NB4 (cell line): ENCODE measurements around the gene MINDY4.

Experiments used
- DNase-seq: peaks from one replicate; pipeline ENCODE4 v3.0.0; 2010; ENCODE audit warnings: low read depth
- H3K4me3 ChIP-seq: one replicate; pipeline ENCODE4 v1.5.1; 2011; ENCODE audit warnings: mild to moderate bottlenecking, low read depth, low read length, moderate library complexity
- MAX ChIP-seq: IDR thresholded peaks from 2 replicates; pipeline ENCODE4 v1.6.1; 2011; ENCODE audit warnings: low read depth, low read length
- MYC ChIP-seq: IDR thresholded peaks from 2 replicates; pipeline ENCODE4 v1.6.1; 2011; ENCODE audit warnings: low read depth, low read length
- POLR2A ChIP-seq: IDR thresholded peaks from 2 replicates; pipeline ENCODE4 v1.6.1; 2011; ENCODE audit warnings: mild to moderate bottlenecking; ENCODE audit not compliant: insufficient read length; ENCODE audit errors: extremely low read depth
- TF ChIP-seq, protein P1 (sequence below): IDR thresholded peaks from one replicate; pipeline ENCODE4 v1.5.1; 2012; ENCODE audit warnings: low read depth, low read length

Gene MINDY4

GRCh38 chr7:30751696-30752273 lies 19.4 kb upstream of the MINDY4 start, which contains the start of gene INMT:
Gene INMT, plus strand, starts transcription at chr7:30752135. Its CDS starts 16 bp downstream, at chr7:30752151.
- DNase-seq: no peak
- H3K4me3 ChIP-seq: no peak within 1 kb of the TSS
- TF ChIP-seq, protein P1, sequence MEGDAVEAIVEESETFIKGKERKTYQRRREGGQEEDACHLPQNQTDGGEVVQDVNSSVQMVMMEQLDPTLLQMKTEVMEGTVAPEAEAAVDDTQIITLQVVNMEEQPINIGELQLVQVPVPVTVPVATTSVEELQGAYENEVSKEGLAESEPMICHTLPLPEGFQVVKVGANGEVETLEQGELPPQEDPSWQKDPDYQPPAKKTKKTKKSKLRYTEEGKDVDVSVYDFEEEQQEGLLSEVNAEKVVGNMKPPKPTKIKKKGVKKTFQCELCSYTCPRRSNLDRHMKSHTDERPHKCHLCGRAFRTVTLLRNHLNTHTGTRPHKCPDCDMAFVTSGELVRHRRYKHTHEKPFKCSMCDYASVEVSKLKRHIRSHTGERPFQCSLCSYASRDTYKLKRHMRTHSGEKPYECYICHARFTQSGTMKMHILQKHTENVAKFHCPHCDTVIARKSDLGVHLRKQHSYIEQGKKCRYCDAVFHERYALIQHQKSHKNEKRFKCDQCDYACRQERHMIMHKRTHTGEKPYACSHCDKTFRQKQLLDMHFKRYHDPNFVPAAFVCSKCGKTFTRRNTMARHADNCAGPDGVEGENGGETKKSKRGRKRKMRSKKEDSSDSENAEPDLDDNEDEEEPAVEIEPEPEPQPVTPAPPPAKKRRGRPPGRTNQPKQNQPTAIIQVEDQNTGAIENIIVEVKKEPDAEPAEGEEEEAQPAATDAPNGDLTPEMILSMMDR: no peak
- TF ChIP-seq MYC (no peak), MAX (no peak), POLR2A (no peak)

DNA sequence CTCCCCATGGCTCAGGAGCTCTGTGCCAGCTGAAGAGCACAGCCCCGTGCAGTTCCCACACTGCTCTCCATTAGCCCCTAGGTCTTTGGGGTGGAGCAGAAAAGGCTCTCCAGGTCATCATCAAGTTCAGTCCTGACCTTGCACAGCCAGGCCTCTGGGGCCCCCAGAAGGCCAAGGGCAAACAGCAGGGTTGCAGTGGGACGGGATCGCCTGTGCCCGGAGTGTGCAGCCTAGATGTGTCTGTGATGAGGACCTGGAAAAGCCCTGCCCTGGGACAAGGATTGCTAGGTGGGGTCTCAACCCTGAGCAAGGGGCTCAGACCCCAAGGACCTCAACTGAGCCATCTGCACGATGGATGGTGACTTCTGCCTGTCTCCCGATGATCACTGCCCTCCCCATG lies 18.7 kb upstream of the MINDY4 start:
- no peak for DNase-seq
- no peak overlapping the region for H3K4me3 ChIP-seq
- TF ChIP-seq, protein P1: no peak
- no peak for TF ChIP-seq POLR2A
- no peak for TF ChIP-seq MYC
- TF ChIP-seq MAX: no peak

GRCh38 chr7:30752979-30753378 lies 18.2 kb upstream of the MINDY4 start:
- TF ChIP-seq MAX (no peak), POLR2A (no peak), MYC (no peak)
- TF ChIP-seq, protein P1: no peak
- no peak overlapping the region for H3K4me3 ChIP-seq
- no peak for DNase-seq

DNA sequence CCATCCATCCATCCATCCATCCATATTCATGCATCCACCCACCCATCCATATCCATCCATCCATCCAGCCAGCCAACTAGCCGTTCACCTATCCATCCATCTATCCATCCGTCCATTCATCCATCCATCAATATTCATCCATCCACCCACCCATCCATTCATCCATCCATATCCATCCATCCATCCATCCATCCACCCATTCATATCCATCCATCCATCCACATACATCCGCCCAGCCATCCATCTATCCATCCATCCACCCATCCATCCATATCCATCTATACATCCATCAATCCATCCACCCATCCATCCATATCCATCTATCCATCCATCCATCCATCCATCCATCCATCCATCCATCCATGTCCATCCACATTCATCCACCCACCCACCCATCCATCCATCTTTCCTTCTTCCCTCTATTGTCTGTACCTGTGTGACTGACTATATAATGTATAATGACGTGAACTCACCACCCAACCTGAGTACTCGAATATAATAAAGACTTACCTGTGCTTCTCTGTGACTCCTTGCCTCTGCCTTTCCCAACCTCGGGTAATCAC lies 16.8 kb upstream of the MINDY4 start:
- TF ChIP-seq POLR2A (no peak), MAX (no peak), MYC (no peak)
- TF ChIP-seq, protein P1: no peak
- no peak overlapping the region for H3K4me3 ChIP-seq
- no peak for DNase-seq

DNA sequence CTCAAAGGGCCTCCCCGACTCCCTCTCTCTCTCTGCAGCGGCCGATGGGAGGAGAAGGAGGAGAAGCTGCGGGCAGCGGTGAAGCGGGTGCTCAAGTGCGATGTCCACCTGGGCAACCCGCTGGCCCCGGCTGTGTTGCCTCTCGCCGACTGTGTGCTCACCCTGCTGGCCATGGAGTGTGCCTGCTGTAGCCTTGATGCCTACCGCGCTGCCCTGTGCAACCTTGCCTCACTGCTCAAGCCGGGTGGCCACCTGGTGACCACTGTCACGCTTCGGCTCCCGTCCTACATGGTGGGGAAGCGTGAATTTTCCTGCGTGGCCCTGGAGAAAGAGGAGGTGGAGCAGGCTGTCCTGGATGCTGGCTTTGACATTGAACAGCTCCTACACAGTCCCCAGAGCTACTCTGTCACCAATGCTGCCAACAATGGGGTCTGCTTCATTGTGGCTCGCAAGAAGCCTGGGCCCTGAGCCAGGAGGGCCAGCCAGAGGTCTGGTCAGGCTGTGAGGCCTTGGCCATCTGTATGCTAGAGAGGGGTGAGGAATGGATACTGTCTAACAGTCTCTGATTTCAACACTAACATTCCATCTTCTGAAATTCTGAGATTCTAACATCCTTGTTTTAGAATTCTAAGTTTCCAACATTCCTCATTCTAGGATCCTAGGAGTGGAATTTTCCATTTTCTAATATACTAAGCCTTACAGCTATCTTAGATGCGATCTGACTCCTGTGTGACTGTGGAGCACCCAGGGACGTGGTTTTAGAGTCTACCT lies 15.6 kb upstream of the MINDY4 start:
- no peak overlapping the region for H3K4me3 ChIP-seq
- TF ChIP-seq POLR2A (no peak), MAX (no peak), MYC (no peak)
- TF ChIP-seq, protein P1: no peak
- DNase-seq: no peak
